ENCODE results near the gene KLHL10.

The KLHL10 gene

DNA sequence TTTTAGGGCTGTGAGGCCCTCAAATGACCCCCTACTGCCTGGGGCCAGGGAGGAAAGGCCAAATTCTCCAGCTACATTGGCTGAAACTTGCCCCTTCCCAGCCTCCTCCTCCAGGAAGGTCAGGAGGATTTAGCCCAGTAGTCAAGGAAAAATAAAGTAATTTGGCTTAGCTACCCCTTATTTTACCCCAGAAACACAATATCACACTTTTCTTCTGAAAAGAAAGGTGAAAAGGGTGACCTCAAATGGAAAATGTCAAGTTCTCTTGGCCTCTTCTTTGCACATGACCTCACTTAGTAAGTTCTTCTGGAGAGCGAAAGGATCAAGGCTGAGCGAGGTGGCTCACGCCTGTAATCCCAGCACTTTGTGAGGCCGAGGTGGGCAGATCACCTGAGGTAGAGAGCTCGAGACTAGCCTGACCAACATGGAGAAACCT lies 43.1 kb upstream of the KLHL10 start:
- no peak for TF ChIP-seq ISL1 (CRISPR knock-in tag; IDR thresholded peaks at IDR 0.05)
- TF ChIP-seq POU6F1 (CRISPR knock-in tag; IDR thresholded peaks at IDR 0.05; ENCODE audit: borderline replicate concordance, low read depth), result no peak
- no peak for TF ChIP-seq ESRRG (CRISPR knock-in tag; IDR thresholded peaks at IDR 0.05)
- no peak for TF ChIP-seq SNAI2 (CRISPR knock-in tag; IDR thresholded peaks at IDR 0.05)
- no peak for TF ChIP-seq RARB (CRISPR knock-in tag; IDR thresholded peaks at IDR 0.05)
- no peak for TF ChIP-seq ZFP3 (CRISPR knock-in tag; IDR thresholded peaks at IDR 0.05)
- TF ChIP-seq ZNF70 (CRISPR knock-in tag; IDR thresholded peaks at IDR 0.05), result no peak
- TF ChIP-seq TSHZ2 (CRISPR knock-in tag; IDR thresholded peaks at IDR 0.05), result no peak
- no peak for TF ChIP-seq ZNF565 (CRISPR knock-in tag; conservative IDR thresholded peaks at IDR 0.05; ENCODE audit: low read depth)
- TF ChIP-seq PPARA (CRISPR knock-in tag; IDR thresholded peaks at IDR 0.05; ENCODE audit: borderline replicate concordance), result no peak
- no peak for ATAC-seq

DNA sequence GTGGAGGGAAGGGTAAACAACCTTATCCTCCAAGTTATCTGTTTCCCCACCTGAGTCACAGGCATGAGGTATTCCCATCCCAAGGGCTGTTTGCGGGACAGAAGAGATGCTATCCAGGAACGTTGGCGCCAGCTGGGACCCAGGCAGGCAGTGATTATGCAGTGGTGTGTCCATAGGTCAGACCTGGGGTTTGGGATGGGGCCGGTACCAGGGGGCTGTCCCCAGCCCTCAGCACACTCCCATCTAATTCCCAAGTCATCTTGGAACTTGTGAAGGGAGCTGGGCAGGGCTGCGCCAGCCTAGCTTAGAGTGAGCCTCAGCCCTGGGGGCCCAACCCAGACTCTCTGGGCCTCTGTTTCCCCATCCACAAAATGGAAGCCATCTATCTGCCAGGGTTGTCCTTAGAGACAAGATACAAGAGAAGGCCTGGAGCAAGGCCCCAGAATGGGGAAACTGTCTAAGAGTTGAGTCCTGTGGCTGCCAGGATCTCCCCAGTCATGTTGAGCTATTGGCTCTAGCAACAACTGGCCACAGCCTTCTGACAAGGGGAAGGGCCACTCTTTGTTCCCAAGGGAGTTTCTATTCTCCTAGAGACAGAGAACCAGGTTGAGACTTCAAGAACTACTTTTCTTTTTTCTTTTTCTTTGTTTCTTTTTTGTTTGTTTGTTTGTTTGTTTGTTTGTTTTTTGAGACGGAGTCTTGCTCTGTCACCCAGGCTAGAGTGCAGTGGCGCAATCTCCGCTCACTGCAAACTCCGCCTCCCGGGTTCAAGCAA lies 41.3 kb upstream of the KLHL10 start:
- TF ChIP-seq ZNF565 (CRISPR knock-in tag; conservative IDR thresholded peaks at IDR 0.05; ENCODE audit: low read depth) (no peak), TOX (CRISPR knock-in tag; IDR thresholded peaks at IDR 0.05; ENCODE audit: borderline replicate concordance) (no peak), CSDC2 (CRISPR knock-in tag; IDR thresholded peaks at IDR 0.05) (no peak), ZC3H10 (CRISPR knock-in tag; IDR thresholded peaks at IDR 0.05) (no peak), PPARA (CRISPR knock-in tag; IDR thresholded peaks at IDR 0.05; ENCODE audit: borderline replicate concordance) (no peak), ZFP3 (CRISPR knock-in tag; IDR thresholded peaks at IDR 0.05) (no peak), ESRRG (CRISPR knock-in tag; IDR thresholded peaks at IDR 0.05) (no peak), GLIS3 (CRISPR knock-in tag; IDR thresholded peaks at IDR 0.05) (no peak), RARB (CRISPR knock-in tag; IDR thresholded peaks at IDR 0.05) (no peak), BACH2 (CRISPR knock-in tag; IDR thresholded peaks at IDR 0.05; ENCODE audit: borderline replicate concordance) (no peak), TSHZ2 (CRISPR knock-in tag; IDR thresholded peaks at IDR 0.05) (no peak), ZFP30 (CRISPR knock-in tag; IDR thresholded peaks at IDR 0.05) (no peak), ARNTL (CRISPR knock-in tag; IDR thresholded peaks at IDR 0.05; ENCODE audit: borderline replicate concordance, low read depth) (no peak), OSR1 (CRISPR knock-in tag; IDR thresholded peaks at IDR 0.05) (no peak), CSRNP3 (CRISPR knock-in tag; IDR thresholded peaks at IDR 0.05) (no peak)
- TF ChIP-seq, protein P1, sequence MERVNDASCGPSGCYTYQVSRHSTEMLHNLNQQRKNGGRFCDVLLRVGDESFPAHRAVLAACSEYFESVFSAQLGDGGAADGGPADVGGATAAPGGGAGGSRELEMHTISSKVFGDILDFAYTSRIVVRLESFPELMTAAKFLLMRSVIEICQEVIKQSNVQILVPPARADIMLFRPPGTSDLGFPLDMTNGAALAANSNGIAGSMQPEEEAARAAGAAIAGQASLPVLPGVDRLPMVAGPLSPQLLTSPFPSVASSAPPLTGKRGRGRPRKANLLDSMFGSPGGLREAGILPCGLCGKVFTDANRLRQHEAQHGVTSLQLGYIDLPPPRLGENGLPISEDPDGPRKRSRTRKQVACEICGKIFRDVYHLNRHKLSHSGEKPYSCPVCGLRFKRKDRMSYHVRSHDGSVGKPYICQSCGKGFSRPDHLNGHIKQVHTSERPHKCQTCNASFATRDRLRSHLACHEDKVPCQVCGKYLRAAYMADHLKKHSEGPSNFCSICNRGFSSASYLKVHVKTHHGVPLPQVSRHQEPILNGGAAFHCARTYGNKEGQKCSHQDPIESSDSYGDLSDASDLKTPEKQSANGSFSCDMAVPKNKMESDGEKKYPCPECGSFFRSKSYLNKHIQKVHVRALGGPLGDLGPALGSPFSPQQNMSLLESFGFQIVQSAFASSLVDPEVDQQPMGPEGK (CRISPR knock-in tag; IDR thresholded peaks at IDR 0.05; ENCODE audit: borderline replicate concordance), result no peak
- TF ChIP-seq, protein P2, sequence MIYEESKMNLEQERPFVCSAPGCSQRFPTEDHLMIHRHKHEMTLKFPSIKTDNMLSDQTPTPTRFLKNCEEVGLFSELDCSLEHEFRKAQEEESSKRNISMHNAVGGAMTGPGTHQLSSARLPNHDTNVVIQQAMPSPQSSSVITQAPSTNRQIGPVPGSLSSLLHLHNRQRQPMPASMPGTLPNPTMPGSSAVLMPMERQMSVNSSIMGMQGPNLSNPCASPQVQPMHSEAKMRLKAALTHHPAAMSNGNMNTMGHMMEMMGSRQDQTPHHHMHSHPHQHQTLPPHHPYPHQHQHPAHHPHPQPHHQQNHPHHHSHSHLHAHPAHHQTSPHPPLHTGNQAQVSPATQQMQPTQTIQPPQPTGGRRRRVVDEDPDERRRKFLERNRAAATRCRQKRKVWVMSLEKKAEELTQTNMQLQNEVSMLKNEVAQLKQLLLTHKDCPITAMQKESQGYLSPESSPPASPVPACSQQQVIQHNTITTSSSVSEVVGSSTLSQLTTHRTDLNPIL (CRISPR knock-in tag; IDR thresholded peaks at IDR 0.05; ENCODE audit: low read depth), result no peak
- ATAC-seq, result no peak
